HG03025 (cell line): ENCODE results near the gene QTRT2.

Experiments
- ATAC-seq: cut with Tn5 transposase; IDR thresholded peaks from one replicate; pipeline ENCODE4 v1.9.1; 2021; ENCODE audit warnings: mild to moderate bottlenecking, moderate library complexity; ENCODE audit not compliant: unreplicated experiment, low FRiP score

Gene QTRT2

GRCh38 chr3:114056130-114057010 is at the start of gene QTRT2, which contains the start of gene CCDC191:
Gene QTRT2, plus strand, starts transcription at chr3:114056737. Its CDS starts 8,521 bp downstream, at chr3:114065258.
Gene CCDC191, minus strand, starts transcription at chr3:114056526. Its CDS starts 60 bp downstream, at chr3:114056466.
- peak; percentile 98 for ATAC-seq

- peak; percentile 68 for ATAC-seq
These were observed 45.3 kb upstream of the QTRT2 start for GRCh38 chr3:114011059-114011797.

- no peak for ATAC-seq
These were observed 42.3 kb upstream of the QTRT2 start for GRCh38 chr3:114014211-114014610.

DNA sequence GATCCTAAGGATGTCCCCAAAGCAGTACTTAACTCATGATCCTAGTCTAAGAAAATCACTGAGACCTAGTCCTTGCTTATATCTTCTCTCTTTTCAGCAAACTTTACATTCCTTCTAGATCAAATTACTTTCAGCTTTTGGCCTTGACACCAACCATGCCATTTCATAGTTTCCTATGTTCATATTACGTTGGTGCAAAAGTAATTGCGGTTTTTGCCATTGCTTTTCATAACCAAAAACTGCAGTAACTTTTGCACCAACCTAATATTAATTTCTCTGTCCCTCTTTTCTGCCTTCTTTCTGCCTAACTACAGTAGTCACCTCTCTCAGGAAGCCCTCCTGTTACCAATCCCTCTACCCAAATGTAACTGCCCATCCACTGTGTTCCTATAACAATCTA is 37.1 kb upstream of the QTRT2 start:
- no peak for ATAC-seq

GRCh38 chr3:114020907-114021306 is 35.6 kb upstream of the QTRT2 start:
- no peak for ATAC-seq

DNA sequence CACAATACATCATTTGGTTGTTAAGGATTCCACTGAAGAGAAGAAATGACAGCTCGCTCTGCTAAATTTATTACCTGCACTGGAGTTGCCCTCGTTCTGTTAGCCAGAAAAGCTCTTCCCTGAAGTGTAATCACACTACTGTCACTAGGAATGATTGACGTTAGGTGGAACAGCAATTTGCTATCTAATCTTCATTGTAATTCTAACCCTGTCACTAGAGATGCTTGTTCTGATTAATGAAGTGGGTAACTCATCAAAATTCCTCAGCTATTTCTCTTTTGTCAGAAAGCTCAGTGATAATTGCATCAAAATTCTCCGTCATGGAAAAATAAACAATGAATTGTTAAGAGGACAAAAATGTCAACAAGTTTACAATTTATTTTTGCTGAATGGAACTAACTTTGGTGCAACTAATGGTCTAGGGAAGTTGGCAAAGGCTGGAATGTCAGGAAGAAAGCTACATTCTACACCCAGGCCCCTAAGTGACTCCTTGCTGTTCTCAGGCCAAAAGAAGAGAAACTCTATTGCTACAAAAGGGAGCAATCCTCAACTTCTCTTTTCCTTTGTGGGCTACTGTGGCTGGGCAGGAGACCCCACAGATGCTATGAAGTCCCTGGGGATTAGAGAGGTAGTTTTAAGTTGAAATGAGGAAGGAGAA is 34.3 kb upstream of the QTRT2 start:
- no peak for ATAC-seq

GRCh38 chr3:114025451-114025850 is 31.1 kb upstream of the QTRT2 start:
- ATAC-seq = no peak

- no peak for ATAC-seq
These were observed 30.2 kb upstream of the QTRT2 start for GRCh38 chr3:114026331-114026730.

DNA sequence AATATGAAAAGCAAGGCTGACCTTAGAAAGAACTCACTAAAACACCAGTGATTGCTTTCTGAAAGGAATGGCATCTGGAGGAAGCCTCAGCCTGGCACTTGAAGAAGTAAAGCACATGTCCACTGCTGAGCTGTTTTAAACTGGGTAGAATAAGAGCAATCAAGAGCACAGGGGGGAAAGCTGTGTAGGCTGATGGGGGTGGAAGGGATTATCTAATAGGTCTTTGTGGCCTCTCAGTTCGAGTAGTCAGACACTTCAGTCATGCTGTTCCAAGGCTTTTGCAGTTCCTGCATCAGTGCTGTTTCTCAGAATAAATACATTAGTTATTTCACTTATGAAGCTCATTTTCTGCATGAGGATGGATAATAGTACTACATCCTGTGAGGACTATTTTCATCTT is 22.8 kb upstream of the QTRT2 start:
- no peak for ATAC-seq

DNA sequence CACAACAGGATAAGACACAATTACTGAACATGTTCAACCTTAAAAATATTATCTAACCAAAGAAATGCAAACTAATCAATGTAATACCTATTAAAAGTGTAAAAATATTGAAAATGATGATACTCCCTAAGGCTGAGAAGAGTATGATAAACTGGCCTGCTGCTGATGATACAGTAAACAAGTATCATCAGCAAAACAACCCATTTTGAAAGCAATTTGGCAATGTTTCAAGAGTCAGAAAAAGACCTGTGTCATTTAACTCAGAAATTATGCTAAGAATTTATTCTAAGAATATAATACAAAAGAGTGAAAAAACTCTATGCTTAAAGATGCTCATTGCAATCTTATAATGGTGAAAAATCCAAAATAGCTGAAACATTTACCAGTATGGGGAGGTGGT is 22.3 kb upstream of the QTRT2 start:
- no peak for ATAC-seq

DNA sequence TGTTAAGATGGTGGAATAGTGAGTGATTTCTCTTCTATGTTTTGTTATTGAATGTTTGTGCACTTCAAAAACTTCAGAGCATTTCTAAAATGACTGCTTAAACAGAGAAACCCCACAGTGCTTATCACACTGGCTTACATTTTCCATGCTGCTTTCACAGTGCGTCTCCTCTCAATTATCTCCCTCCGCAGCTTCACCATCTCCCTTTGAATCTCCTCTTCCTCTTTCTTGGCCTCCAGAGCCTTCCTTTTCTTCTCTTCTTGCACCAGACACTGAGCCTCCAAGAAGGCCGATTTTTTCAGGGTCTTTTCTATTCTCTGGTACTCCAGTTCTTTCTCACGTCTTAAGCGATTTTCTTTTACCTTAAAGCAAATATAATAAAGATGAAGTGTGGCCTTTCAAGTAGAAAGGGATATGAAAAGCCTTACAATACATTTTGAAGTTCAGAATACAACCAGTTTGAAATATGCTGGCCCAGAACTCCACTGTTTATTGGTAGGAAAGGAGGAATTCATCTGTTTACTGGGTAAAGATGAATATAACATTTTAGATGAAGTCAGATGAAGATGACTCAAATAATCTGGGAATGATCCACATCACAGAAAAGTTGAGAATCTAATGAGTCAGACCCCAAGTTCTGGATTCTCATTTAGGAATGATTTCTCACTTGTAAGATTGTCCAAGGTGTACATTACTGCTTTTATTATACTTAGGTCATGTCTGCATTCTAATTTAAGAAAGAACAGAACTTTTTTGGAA is 21.6 kb upstream of the QTRT2 start:
- no peak for ATAC-seq

DNA sequence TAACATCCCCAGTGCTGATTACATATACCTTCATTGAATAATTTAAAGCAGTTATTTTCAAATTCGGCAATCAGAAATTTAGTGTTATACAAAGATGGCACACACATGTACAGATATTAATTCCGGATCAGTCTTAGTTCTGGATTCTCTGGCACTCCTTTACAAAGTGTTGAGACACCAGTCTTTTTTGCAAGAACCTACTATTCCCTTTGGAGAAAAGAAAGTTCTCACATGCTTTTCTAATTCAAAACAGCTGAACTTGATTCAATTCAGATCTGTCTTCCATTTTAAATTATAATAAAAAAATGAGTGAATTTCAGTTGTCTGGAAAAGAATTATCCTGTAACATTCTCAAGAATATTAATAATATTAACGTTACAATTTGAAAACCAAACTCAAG is 20.6 kb upstream of the QTRT2 start:
- ATAC-seq = no peak

- ATAC-seq = no peak
These were observed 13.3 kb upstream of the QTRT2 start for GRCh38 chr3:114043205-114043604.

DNA sequence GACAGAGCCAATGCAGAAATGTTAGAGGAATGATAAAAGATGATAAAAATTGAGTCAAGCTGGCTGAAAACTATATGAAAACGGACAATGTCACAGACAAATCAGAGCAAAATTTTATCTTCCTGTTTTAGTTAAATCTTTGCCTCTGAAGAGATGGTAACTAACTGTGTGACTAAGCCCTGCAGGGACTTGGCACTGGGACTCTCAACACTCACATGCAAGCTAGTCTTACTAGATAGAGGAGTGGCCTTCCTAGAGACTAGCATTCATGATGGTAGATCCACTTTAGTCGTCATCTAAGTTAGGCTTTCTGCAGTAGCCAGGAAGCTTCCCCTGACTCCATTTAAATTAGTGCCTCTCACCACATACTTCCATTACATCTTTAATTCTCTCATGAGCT is 4.3 kb upstream of the QTRT2 start:
- no peak for ATAC-seq

GRCh38 chr3:114057011-114057347 is 442 bp downstream of the QTRT2 start:
- ATAC-seq = peak; percentile 15

DNA sequence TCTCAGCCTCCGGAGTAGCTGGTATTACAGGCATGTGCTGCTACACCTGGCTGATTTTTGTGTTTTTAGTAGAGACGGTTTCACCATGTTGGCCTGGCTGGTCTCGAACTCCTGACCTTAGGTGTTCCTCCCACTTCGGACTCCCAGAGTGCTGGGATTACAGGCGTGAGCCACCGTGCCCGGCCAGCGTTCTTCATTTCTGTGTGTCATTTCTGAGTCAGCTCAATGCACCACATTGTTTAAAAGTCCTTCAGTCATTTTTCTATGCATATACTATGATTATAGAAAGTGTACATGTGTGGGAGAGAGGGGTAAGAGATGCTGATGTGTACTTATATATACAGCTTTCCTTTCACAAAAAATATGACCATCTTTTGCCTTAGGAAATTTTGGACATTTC is 2.1 kb downstream of the QTRT2 start:
- ATAC-seq = no peak

GRCh38 chr3:114060906-114061655 is 4.5 kb downstream of the QTRT2 start:
- ATAC-seq = no peak

GRCh38 chr3:114067804-114068203 is 11.3 kb downstream of the QTRT2 start:
- ATAC-seq = no peak

DNA sequence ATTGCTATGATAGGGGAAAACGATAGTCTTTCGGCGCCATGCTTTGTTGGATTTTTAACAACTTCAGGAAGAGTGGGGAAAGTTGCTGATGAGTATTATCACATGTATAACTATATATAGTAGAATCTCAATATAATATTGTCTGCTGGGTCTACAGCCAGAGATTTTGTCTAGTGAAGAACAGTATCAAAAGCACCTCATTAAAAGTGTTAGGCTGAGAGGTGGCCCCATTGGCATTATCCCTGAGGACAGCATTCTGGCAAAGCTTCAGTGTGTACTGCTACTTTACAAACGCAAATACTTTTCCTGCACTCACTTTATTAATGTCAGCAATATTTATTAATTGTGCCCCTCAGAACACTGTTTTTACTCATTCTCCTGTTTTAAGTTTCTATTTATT is 11.8 kb downstream of the QTRT2 start:
- no peak for ATAC-seq

DNA sequence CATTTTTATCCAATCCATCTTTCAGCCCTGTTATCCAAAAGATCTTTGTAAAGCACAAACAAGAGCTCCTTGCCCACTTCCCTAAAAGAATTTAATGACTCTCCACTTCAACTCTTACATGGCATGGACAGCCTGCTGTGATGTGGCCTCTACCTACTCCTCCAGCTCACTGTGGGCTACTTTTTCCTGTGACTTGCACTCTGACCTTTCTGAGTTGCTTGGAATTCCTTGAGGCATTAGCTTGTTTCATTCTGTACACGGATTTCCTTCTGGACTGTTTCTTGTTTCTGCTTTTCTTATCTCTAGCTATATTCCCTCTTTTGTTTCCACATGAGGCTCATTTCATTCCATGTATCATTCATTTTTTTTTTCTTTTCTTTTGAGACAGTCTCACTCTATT is 15.2 kb downstream of the QTRT2 start:
- ATAC-seq = no peak
